GM19372 (cell line): ENCODE results near the gene ESYT3.

ENCODE experiments used
- ATAC-seq: cut with Tn5 transposase; IDR thresholded peaks from one replicate; pipeline ENCODE4 v1.9.1; 2021; ENCODE audit warnings: mild to moderate bottlenecking, low read depth, moderate library complexity; ENCODE audit not compliant: unreplicated experiment

ESYT3 gene

GRCh38 chr3:138458774-138459499 is 24.5 kb downstream of the ESYT3 start:
- no peak for ATAC-seq

DNA sequence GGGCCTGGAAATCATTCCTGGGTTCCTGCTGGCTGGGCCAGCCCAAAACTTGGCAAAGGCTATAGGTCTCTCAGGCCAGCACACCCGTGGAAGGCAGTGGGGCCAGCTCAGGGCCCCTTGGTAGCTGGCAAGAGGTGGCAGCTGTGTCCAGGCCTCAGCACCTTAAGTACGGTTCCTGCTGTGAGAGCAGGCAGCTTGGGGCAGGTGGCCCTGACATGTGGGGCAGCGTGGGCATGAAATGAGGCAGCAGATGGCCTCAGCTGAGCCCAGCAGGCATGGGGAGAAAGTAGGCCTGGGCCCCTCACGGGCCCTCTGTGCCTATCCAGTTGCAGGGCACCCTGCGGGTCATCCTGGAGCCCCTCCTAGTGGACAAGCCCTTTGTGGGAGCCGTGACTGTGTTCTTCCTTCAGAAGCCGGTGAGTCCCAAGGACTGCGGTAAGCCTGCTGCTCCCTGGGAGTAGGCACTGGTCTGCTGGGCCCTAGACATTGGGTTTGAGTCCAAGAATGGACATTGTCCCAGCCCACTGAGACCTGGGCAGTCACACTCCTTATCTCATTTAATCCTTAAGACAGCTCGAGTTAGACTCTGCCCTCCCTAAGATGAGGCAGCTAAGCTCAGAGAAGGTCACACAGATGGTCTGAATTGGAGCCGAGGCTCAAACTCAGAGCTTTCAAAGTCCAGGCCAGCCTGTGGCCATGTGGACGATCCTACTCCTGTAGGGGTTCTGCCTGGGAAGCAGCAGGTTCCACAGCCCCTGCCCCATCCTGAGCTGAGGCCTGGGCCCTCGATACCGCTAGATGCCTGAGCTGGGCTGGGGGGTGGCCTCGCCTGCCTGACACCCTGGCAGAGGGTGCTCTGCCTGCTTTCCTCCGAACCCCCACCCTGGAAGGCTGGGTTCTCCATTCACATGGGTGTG is 25.5 kb downstream of the ESYT3 start:
- no peak for ATAC-seq

DNA sequence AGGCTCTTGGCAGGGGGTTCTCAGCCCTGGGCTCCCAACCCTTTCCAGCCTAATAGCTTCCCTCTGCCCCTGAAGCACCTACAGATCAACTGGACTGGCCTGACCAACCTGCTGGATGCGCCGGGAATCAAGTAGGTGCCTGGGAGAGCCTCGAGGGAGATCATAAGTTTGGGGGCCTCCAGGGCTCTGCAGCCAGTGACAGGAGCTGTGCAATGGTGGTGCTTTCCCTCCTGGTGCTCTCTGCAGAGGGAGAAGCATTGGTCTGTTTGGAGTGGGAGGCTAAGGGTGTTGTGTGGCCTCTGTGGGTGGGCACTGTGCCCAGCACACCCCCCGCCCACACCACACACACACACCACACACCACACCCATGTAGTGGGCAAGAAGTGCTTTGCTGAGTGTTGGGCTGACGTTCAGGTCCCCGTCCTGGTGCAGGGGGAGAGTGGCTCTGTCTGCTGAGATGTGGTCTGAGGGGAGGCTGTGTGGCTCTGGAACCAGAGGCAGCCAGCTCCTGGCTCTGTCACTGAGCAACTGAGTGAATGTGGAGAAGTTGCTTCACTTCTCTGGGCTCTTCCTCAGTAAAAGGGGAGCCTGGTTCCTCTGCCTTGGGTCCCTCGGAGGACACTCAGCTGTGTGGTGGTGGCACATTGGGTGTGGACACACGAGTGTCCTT is 26.3 kb downstream of the ESYT3 start:
- no peak for ATAC-seq

DNA sequence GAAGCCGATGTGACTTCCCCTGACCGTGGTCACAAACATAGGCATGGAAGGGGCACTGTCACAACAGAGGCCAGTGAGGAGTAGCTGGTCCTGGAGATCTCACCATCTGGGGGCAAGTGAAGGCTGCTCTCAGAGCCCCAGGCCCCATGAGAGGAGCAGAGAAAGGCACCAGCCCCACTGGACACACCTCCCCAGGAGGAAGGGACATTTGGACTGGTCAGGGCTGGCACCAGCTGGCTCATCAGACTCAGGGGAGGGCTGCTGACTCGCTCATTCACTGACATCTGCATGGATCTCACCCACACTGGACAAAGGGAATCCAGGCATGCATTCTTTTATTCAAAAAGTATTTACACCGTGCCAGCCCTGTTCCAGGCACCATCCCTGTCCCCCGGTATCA is 26.8 kb downstream of the ESYT3 start:
- no peak for ATAC-seq

DNA sequence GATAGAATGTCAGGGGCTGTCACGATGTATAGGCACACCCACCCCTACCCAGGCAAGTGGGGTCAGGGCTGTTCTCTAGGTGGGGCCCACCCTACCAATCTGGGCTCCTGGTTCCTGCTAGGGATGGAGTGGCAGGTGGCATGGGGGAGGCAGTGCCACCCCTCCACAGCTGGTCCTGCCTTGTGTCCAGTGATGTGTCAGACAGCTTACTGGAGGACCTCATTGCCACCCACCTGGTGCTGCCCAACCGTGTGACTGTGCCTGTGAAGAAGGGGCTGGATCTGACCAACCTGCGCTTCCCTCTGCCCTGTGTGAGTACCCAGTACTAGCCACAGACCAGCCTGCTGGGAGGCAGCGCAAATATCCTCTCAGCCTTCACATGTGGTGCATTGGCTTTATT is 27.5 kb downstream of the ESYT3 start:
- no peak for ATAC-seq

DNA sequence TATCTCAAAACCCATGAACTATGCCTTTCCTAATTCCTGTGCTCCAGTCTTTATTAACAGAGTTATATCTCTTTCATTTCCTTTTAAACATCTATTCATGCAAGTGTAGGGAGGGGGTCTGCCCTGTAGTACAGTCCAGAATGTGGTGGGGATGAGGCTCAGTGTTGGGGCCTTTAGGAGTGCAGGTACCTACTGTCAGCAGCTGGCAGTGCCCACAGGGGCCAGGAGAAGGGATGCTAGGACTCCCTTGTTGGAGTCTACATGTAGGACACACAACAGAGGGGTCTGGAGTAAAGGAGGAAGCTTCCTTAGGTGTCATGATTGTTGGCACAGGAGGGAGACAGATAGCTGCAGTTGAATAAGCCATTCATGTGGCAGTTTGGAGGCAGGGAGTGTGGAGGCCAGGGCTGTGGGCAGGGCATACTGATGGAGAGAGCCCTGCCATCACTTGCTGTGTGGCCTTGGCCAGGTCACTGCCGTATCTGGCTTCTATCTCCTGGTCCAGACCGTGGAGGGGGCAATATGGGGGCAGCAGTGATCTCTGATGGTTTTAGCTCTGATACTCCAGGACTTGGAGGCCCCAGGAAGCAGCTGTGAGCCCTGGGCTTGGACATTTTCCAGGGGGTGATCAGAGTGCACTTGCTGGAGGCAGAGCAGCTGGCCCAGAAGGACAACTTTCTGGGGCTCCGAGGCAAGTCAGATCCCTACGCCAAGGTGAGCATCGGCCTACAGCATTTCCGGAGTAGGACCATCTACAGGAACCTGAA is 29.5 kb downstream of the ESYT3 start:
- ATAC-seq = no peak

DNA sequence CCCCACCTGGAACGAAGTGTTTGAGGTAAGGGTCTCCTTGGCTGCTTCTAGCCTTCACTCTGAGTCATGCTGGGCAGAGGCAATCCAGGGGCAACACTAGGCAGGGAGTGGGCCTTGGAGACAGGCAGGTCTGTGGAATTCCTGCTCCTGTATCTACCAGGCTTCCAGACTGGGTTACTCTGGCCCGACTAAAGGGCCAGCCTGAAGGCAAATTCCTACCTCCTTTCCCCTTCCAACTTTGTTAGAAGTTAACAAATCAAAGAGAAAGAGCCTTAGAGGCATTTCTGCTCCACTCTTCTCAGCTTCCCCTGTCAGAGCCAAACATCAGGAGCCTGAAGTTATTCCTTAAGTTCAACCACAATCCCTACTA is 30.1 kb downstream of the ESYT3 start:
- no peak for ATAC-seq

DNA sequence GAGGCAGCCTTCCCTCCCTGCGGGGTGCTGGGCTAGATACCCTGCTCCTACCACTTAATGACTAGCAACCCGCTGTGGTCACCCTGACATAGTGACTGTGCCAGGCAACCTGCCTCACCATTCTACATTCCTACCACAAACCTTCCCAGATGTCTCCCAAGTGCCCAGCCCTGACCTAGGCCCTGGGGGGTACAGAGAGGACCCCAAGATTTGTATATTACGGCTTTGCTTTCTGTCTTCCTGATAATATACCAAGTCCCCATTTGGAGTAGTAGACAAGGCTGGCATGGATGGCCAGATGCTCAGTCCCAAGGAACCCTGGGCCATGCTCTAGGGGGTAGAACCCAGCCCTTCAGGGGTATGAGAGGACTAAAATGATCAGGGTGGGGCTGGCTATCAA is 31.0 kb downstream of the ESYT3 start:
- no peak for ATAC-seq

DNA sequence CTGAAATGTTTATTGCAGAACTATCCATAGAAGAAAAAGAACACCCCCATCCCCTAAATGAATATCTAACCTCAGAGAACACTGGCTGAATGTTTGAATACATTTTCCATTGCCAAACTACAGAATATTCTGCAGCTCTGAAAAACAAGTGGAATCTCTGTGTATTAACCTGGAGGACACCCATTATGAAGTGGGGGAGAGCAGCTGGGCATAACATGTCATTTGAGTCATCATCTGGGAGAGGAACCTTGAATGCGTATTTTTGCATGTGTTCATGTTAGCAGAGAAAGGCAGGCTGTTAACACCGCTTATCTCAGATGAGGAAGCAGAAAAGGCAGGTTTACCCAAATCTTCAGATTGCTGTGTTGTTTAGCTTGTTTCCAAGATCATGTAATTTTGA is 31.5 kb downstream of the ESYT3 start:
- ATAC-seq = no peak

DNA sequence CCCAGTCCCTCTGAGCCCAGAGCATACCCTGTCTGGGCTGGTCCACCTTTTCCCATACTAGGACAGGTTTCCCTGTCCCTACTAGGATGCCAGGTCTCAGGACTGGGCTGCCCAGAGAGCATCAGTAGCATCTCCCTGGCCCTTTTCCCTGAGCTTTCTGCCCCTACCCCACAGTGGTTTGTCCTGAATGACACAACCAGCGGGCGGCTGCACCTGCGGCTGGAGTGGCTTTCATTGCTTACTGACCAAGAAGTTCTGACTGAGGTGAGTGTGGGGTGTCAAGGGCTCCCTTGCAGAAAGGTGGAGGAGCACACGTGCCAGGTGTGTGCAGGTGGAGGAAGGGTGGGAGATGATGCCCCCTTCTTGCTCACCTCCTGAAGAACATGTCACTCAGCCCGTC is 33.5 kb downstream of the ESYT3 start:
- no peak for ATAC-seq

- ATAC-seq = no peak
These were observed 34.0 kb downstream of the ESYT3 start for GRCh38 chr3:138468451-138468850.

DNA sequence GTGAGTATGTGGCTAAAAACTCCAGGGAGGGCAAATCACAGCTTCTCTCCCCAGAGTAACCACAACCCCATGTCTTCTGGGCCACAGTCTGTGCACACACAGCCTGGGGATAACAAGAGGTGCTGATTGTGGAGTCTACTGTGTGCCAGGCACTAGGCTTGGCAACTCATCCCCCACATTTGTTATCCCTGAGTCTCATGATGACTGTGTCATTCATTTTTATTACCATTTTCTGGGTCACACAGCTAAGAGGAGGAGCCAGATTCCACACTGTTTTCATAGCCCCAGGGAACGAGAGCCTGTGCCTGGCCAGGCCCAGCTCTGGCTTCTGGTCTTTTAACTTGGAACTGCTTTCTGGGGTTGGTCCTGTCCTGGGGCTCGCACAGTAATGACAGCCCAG is 34.5 kb downstream of the ESYT3 start:
- no peak for ATAC-seq

- no peak for ATAC-seq
These were observed 35.5 kb downstream of the ESYT3 start for GRCh38 chr3:138469874-138470273.

DNA sequence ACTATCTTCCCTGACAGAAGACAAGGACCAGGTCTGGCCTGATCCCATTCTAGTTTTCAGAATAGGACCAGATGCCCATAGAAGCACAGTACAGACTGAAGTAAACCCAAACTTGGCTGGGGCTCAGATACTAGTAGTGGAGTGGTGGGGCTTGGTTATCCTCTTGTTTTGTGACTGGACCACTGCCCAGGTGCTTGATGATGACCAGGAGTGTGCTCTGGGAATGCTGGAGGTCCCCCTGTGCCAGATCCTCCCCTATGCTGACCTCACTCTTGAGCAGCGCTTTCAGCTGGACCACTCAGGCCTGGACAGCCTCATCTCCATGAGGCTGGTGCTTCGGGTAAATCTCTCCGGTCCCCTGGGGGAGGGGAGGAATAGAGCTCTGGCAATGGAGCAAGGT is 36.3 kb downstream of the ESYT3 start:
- ATAC-seq = no peak

- no peak for ATAC-seq
These were observed 37.1 kb downstream of the ESYT3 start for GRCh38 chr3:138471481-138471880.

- no peak for ATAC-seq
These were observed 37.9 kb downstream of the ESYT3 start for GRCh38 chr3:138472141-138472825.

DNA sequence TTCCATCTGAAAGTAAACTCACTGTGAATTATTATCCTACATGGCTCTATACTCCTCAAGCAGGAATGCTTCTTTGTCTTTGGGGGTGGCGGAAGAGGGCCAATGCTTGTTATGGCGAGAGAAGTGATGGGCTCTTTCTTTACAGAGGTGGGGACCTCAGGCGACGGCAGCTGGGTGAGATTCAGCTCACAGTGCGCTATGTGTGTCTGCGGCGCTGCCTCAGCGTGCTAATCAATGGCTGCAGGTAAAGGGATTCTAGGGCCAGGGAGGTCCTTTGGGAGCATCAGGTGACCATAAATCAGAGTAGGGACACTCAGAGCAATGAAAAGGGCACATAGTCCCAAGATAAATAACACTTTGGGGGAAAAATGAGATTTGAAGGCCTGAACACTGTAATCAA is 39.0 kb downstream of the ESYT3 start:
- ATAC-seq = no peak

DNA sequence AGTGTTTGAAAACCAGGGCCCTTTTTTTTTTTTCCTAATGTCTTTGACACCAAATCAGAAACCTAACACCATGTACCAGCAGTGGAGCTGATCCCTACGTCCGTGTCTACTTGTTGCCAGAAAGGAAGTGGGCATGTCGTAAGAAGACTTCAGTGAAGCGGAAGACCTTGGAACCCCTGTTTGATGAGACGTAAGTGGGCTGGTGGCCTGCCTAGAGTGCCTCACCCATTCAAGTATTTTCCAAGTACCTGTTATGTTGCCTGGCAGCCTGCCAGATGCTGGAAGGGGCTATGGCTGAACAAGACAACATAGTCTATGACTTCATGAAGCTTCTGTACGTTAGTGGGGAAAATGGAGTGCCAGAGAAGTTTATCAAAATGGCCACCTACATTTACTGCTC is 39.7 kb downstream of the ESYT3 start:
- no peak for ATAC-seq

DNA sequence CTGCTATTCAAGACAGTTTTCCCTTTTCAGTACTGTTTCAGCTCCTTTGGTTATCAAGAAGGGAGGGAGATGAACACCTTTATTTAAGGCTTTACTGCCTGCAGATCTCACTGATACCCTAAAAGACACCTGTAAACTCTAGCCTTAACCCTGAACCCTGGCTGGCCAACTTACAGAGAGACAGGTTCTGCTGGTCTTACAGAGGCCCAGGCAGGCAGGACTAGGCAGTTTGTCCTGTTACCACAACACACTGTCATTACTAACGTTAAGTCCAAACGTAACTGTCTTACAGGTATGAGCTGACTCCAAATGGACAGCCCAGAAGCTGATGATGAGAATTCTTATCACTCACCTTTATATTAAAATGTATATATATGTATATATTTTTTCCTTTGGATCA is 42.1 kb downstream of the ESYT3 start:
- no peak for ATAC-seq

GRCh38 chr3:138477120-138477519 is 42.7 kb downstream of the ESYT3 start:
- no peak for ATAC-seq
